HUES48 (cell line): ENCODE measurements around the gene PLK1.
A peak's percentile ranks its signal among the peaks of the same experiment; 100 is the strongest.
"Not testable (repeated sequence)": the region's sequence is repeated elsewhere in the genome, so short reads cannot be mapped to it uniquely, and the experiment has no call there.

Experiments used
- H3K27ac ChIP-seq: one replicate; pipeline ENCODE4 v1.7.0; 2013; ENCODE audit warnings: low read depth, low read length, inconsistent platforms
- H3K27me3 ChIP-seq: 2 replicates; pipeline ENCODE4 v1.6.1; 2013; ENCODE audit warnings: mild to moderate bottlenecking, low read length; ENCODE audit not compliant: control insufficient read depth, insufficient read depth
- H3K36me3 ChIP-seq: 2 replicates; pipeline ENCODE4 v1.6.1; 2013; ENCODE audit warnings: low read length; ENCODE audit not compliant: control insufficient read depth, insufficient read depth
- H3K4me1 ChIP-seq: 2 replicates; pipeline ENCODE4 v1.6.1; 2013; ENCODE audit warnings: mild to moderate bottlenecking, low read length; ENCODE audit not compliant: control insufficient read depth, insufficient read depth
- H3K4me3 ChIP-seq: 2 replicates; pipeline ENCODE4 v1.5.1; 2013; ENCODE audit warnings: mild to moderate bottlenecking, low read depth, low read length
- H3K9ac ChIP-seq: 2 replicates; pipeline ENCODE4 v1.6.1; 2013; ENCODE audit warnings: mild to moderate bottlenecking, low read depth, low read length, moderate library complexity
- H3K9me3 ChIP-seq: 2 replicates; pipeline ENCODE4 v1.6.1; 2013; ENCODE audit warnings: low read length; ENCODE audit not compliant: control insufficient read depth, insufficient read depth

The PLK1 gene

GRCh38 chr16:23711785-23712184, 33.1 kb downstream of the PLK1 start:
- no peaks in the 10 kb centered on the region for H3K9me3 ChIP-seq
- no peak overlapping the region for H3K4me3 ChIP-seq
- no peaks in the 10 kb centered on the region for H3K4me1 ChIP-seq
- H3K9ac ChIP-seq, result no peak overlapping the region
- no peaks in the 10 kb centered on the region for H3K36me3 ChIP-seq
- H3K27ac ChIP-seq, result no peak overlapping the region
- H3K27me3 ChIP-seq, result peaks cover 26% of the 10 kb centered on the region

- no peak within 1 kb of the TSS for H3K27ac ChIP-seq
- no peak within 1 kb of the TSS for H3K9ac ChIP-seq
- peaks cover 26% of the 10 kb centered on the region for H3K27me3 ChIP-seq
- no peaks in the 10 kb centered on the region for H3K4me1 ChIP-seq
- no peaks in the 10 kb centered on the region for H3K9me3 ChIP-seq
- H3K4me3 ChIP-seq, result peak within 1 kb of the TSS; percentile 54
- no peaks in the 10 kb centered on the region for H3K36me3 ChIP-seq
Measured at GRCh38 chr16:23712976-23713375, 34.3 kb downstream of the PLK1 start, which contains the start of gene ERN2. Gene ERN2, minus strand, starts transcription at chr16:23713222. Its CDS starts 35 bp downstream, at chr16:23713187.

- Histone ChIP-seq H3K4me1 (no peaks in the 10 kb centered on the region), H3K27me3 (peaks cover 26% of the 10 kb centered on the region), H3K4me3 (no peak overlapping the region), H3K9ac (no peak overlapping the region), H3K36me3 (no peaks in the 10 kb centered on the region), H3K27ac (no peak overlapping the region), H3K9me3 (no peaks in the 10 kb centered on the region)
Measured at GRCh38 chr16:23716484-23716883, 37.8 kb downstream of the PLK1 start.

- H3K27ac ChIP-seq, H3K4me3 ChIP-seq, H3K27me3 ChIP-seq, H3K4me1 ChIP-seq, H3K36me3 ChIP-seq, H3K9ac ChIP-seq, H3K9me3 ChIP-seq: not testable (repeated sequence)
Measured at GRCh38 chr16:23722613-23723240, 44.0 kb downstream of the PLK1 start.

GRCh38 chr16:23724096-23724784, 45.6 kb downstream of the PLK1 start:
- H3K4me3 ChIP-seq, result no peak overlapping the region
- H3K36me3 ChIP-seq, result no peaks in the 10 kb centered on the region
- no peak overlapping the region for H3K9ac ChIP-seq
- no peaks in the 10 kb centered on the region for H3K27me3 ChIP-seq
- no peaks in the 10 kb centered on the region for H3K9me3 ChIP-seq
- no peak overlapping the region for H3K27ac ChIP-seq
- H3K4me1 ChIP-seq, result no peaks in the 10 kb centered on the region

- H3K4me3 ChIP-seq, result no peak overlapping the region
- H3K4me1 ChIP-seq, result peaks cover 4% of the 10 kb centered on the region
- no peak overlapping the region for H3K27ac ChIP-seq
- no peak overlapping the region for H3K9ac ChIP-seq
- no peaks in the 10 kb centered on the region for H3K9me3 ChIP-seq
- no peaks in the 10 kb centered on the region for H3K27me3 ChIP-seq
- H3K36me3 ChIP-seq, result no peaks in the 10 kb centered on the region
Measured at GRCh38 chr16:23724785-23725131, 46.1 kb downstream of the PLK1 start.

- Histone ChIP-seq H3K27me3 (no peaks in the 10 kb centered on the region), H3K36me3 (no peaks in the 10 kb centered on the region), H3K9me3 (no peaks in the 10 kb centered on the region), H3K27ac (no peak overlapping the region), H3K4me3 (no peak overlapping the region), H3K4me1 (peaks cover 7% of the 10 kb centered on the region), H3K9ac (no peak overlapping the region)
Measured at GRCh38 chr16:23726710-23727109, 48.0 kb downstream of the PLK1 start.

- H3K27me3 ChIP-seq, result no peaks in the 10 kb centered on the region
- H3K4me1 ChIP-seq, result peaks cover 7% of the 10 kb centered on the region
- H3K9me3 ChIP-seq, result no peaks in the 10 kb centered on the region
- H3K27ac ChIP-seq, result no peak overlapping the region
- no peak overlapping the region for H3K4me3 ChIP-seq
- no peak overlapping the region for H3K9ac ChIP-seq
- H3K36me3 ChIP-seq, result no peaks in the 10 kb centered on the region
Measured at GRCh38 chr16:23728112-23728477, 49.4 kb downstream of the PLK1 start.

- no peak overlapping the region for H3K4me3 ChIP-seq
- H3K27me3 ChIP-seq, result no peaks in the 10 kb centered on the region
- no peaks in the 10 kb centered on the region for H3K9me3 ChIP-seq
- peaks cover 7% of the 10 kb centered on the region for H3K4me1 ChIP-seq
- no peaks in the 10 kb centered on the region for H3K36me3 ChIP-seq
- H3K9ac ChIP-seq, result no peak overlapping the region
- no peak overlapping the region for H3K27ac ChIP-seq
Measured at GRCh38 chr16:23729503-23730424, 51.1 kb downstream of the PLK1 start.

GRCh38 chr16:23734176-23734893, 55.6 kb downstream of the PLK1 start:
- no peaks in the 10 kb centered on the region for H3K9me3 ChIP-seq
- H3K4me1 ChIP-seq, result peaks cover 7% of the 10 kb centered on the region
- H3K4me3 ChIP-seq, result no peak overlapping the region
- no peaks in the 10 kb centered on the region for H3K36me3 ChIP-seq
- H3K27me3 ChIP-seq, result no peaks in the 10 kb centered on the region
- no peak overlapping the region for H3K9ac ChIP-seq
- H3K27ac ChIP-seq, result no peak overlapping the region
